Stimulated activated CD4-positive, alpha-beta T cell treated with anti-CD3 and anti-CD28 coated beads, Interleukin-15, amount 100 ng/mL, for 1 hour (primary cell): Measurements from ENCODE around the gene FBXW2.
A peak's percentile ranks its signal among the peaks of the same experiment; 100 is the strongest.
"Not testable (repeated sequence)": the region's sequence is repeated elsewhere in the genome, so short reads cannot be mapped to it uniquely, and the experiment has no call there.

Experiments used
- DNase-seq, 2 donors: peaks; one replicate each; pipeline ENCODE4 v3.0.0-alpha.2; 2020; ENCODE audit warnings: low read depth in 1 of 2, low spot score in 1 of 2

Gene FBXW2, protein sequence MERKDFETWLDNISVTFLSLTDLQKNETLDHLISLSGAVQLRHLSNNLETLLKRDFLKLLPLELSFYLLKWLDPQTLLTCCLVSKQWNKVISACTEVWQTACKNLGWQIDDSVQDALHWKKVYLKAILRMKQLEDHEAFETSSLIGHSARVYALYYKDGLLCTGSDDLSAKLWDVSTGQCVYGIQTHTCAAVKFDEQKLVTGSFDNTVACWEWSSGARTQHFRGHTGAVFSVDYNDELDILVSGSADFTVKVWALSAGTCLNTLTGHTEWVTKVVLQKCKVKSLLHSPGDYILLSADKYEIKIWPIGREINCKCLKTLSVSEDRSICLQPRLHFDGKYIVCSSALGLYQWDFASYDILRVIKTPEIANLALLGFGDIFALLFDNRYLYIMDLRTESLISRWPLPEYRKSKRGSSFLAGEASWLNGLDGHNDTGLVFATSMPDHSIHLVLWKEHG

DNA sequence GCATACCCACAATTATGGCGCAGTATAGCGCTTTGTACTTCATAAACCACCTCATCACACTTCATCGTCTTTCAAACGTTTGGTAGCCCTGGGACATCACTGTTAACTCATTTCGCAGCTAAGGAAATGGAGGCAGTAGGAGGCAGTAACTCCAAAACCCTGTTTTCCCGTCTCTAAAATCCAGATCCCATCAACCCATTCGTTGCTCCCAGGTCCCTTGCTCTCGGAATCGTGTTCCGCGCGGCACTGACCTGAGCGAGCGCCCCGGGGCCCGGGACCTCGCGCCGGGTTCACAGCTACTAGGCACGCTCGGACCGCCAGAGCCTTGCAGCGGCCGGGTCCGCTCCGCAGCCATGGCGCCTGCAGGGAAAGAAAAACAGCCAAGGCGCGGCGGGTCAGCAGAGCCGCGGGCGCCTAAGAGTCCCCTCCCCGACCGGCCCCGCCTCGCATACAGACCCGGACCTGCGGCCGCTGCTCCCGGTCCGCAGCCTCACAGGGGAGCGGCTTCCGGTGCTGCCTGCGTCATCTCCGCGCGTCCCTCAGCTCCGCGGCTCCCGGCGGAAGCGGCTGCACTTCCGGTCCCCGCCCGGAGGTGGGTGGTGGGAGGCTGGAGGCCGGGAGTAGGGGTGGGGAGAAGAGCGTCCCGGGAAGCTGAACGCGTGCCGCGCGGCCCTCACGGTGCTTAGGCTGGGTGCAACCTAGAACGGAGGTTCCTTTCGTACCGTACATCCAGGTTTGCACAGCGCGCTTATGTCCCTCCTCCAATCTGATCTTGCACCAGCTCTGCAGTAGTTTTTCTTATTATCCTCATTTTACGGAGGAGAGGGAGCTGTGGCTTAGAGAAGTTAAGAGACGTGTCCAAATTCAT, at the start of gene FBXW2:
TSS of gene FBXW2 (minus strand) at position 519 of the 868 bp plus-strand sequence. CDS start 5,158 bp downstream, outside the sequence.
- peak; percentile 60 to 79 for DNase-seq

DNA sequence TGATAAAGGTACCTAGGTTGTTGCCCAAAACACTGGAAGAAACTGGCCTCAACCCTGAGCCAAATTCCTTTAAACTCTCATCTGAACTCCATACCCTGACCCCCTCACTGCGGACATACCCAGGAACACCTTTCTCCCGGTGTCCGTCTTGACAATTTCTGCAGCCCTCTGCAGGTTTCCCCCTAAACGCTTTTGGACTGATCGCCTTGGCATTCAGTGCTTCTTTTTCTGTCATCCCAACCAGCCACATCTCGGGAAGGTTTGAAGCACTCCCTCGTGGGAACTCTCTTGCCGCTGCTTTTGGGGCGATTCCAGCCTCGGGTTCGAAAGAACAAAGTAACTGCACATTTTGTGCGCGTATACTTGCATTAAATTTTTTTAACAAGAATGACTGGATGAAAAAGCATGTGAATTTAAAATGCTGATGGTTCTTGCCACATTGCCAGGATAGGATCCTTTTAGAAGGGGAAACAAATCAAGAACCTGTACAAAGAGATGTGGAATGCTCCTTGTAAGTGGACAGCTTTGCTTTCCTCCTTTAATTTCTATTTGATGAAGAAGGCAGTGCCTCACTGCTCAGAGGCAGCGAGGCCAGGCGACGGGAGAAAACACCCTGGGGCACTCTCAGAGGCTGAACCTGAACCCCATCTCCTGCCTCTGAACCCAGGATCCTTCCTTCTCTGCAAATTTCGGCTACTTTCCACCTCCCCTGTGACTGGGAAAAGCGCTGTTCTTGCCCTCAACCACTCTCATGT, 48.9 kb upstream of the FBXW2 start:
- DNase-seq: no peak

DNA sequence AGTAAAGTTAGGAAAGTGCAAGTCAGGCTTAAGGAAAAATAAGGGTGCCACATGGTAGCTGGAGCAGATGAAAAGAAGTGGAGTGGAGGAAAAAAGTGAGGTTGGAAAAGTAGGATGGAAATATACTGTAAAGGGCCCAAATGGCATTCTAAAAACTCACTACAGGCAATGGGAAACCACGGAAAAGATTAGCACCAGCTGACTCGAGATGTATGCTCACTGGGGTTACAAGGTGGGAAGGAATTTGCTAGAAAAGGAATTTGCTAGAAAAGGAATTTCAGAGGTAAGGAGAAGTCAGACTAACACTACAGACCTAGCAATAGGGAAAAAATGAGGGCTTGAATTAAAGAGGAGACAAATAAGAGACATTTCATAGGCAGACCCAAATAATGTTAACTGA, 45.9 kb upstream of the FBXW2 start:
- no peak for DNase-seq

DNA sequence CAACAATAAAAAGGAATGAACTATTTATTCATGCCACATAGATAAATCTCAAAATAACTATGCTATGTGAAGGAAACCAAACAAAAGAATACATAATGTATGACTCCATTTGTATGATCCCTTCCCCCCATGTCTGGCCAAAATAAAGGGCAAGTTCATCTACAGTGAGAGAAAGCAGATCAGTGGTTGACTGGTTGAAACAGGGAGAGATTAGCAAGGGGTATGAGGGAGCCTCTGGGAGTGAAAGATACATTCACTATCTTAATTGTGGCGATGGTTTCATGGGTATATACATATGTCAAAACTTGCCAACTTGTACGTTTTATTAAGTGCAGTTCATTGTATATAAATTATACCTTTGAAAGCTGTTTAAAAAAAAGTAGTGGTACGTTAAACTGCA, 44.7 kb upstream of the FBXW2 start:
- no peak for DNase-seq

DNA sequence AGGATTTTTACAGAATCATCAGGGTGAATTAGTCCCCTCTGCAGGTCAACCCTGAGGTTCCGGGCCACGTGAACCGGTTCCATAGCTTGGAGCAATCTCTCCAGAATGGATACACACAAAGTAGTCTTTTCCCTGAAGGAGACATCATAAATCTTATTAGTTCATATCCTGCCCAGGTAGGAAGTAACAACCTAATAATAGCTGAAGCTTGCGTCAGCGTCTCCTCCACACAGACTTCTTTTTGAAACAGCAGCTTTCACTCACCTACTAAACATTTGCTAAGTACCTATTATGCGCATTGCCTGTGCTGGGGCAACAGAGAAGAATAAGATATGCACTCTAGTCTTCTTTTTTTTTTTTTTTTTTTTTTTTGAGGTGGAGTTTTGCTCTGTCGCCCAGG, 40.1 kb upstream of the FBXW2 start:
- no peak for DNase-seq

DNA sequence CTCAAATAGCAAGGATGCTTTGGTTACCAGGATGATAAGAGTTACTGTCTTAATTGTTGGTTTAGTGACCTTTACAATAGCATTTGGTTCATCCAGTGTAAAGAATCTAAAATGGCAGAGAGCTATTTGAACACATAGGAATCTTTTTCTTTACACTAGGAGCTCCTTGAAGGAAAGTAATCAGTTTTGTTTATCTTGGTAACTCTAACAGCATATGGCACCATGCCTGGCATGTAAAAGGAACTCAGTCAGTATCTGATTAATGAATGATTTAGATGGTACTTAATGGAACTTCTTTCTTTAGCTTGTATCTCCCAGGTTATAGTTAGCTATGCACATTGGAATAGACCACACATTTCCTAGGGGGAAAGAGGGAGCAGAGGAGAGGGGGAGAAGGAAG, 39.6 kb upstream of the FBXW2 start:
- no peak for DNase-seq

DNA sequence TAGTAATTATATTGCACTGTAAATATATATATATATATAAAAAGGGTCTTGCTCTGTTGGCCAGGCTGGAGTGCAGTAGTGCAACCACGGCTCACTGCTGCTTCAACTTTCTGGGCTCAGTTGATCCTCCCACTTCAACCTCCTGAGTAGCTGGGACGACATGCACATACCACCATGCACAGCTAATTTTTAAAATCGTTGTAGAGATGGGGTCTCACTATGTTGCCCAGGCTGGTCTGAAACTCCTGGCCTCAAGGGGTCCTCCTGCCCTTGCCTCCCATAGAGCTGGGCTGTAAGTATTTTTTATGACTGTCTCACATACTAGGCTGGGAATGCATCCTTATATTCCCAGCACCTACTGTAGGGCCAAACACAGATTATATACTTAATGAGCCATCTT, 37.6 kb upstream of the FBXW2 start:
- DNase-seq: no peak

DNA sequence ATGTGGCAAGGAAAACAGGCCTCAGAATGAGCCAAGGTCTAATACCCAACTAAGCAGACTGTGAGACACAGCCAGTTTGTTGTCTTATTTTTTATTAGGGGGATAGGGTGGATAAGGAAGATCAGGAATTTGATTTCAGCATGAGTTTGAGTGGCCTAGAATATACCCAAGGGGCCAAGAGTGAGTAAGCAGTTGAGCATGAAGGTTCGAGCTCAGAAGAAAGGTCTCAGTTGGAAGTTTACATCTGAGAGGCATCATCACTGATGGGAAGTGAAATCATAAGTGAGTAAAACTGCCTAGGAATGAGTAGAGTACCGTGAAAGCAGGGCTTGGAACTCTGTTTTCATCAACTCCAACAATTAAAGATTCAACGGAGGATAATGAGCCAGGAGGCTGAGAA, 36.9 kb upstream of the FBXW2 start:
- DNase-seq: no peak

DNA sequence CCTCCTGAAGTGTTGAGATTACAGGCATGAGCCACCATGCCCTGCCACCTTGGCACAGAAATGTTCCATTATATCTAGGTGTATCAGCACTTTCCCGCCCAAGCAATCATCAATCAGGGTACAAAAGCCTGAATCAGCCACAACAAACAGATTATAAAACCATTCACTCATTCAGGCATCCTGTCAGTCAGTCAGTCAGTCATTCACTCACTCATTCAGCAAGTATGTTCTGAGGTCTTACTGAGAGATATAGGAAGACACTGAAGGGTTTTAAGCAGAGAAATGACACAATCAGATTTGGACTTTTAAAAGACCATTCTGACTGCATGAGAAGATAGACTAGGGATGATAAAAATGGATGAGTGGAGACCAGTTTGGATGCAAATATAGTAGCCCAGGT, 36.4 kb upstream of the FBXW2 start:
- DNase-seq: no peak

DNA sequence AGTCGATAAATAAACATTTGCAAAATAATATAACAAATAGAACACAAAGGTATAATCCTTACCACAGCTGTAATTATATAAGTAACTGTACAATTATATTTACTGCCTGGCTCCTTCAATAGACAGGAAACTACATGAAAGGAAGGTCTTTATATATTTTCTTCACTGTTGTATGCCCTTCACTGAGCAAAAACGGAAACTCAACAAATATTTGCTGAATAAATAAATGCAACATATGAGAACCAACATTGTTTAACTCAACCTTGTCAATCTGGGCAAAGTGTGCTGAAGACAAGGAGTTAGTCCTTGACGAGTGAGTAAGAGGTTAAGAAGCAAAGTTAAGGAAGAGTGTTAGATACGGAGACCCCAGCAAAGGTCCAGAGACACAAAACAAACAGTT, 26.9 kb upstream of the FBXW2 start:
- DNase-seq: no peak

DNA sequence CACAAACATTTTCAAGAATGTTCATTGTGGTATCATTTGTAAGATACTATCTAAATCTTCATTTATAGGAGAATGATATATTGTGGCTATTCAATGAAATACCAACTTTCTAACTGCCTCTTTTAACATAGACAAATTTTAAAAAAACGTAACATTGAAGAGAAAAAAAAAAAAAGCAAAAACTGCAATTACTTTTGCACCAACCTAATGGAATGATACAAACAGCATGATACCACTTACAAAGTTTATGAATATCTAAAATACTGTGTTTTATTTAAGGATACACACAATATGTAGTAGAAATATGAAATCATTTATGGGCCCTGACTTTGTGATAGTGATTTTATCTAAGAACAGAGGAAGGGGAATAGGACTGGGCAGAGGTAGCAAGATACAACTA, 25.4 kb upstream of the FBXW2 start:
- no peak for DNase-seq

DNA sequence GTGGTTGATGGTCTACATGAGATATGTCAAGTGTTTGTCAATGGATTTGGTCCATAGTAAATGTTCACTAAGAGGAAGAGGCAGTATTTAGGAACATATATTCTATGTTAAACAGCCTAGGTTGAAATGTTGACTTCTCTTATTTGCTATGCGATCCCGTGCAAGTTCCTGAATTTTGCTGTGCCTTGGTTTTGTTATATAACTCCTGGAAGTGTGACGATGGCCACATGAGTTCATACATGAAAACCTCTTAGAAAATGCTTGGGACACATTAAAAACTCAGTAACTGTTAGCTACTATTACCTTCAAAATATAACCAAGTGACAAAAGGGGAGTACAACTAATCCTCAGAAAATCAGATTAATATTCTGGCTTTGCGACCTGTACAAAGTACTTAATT, 21.9 kb upstream of the FBXW2 start:
- DNase-seq: no peak

DNA sequence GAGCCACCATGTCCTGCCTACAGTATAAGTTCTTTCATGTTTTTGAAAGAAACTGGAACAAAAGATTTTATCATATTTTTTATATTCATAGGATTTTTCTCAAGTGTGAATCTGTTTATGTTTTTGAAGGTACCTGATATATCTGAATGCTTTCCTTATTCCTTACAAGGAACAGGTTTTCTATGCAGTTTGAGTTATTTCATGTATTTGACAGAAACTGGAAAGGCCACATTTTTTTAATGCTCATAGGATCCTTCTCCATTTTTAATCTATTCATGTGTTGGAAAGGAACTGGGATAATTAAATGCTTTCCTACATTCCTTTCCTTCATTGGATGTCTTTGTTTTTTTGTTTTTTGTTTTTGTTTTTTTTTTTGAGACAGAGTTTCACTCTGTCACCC, 15.7 kb upstream of the FBXW2 start:
- no peak for DNase-seq

DNA sequence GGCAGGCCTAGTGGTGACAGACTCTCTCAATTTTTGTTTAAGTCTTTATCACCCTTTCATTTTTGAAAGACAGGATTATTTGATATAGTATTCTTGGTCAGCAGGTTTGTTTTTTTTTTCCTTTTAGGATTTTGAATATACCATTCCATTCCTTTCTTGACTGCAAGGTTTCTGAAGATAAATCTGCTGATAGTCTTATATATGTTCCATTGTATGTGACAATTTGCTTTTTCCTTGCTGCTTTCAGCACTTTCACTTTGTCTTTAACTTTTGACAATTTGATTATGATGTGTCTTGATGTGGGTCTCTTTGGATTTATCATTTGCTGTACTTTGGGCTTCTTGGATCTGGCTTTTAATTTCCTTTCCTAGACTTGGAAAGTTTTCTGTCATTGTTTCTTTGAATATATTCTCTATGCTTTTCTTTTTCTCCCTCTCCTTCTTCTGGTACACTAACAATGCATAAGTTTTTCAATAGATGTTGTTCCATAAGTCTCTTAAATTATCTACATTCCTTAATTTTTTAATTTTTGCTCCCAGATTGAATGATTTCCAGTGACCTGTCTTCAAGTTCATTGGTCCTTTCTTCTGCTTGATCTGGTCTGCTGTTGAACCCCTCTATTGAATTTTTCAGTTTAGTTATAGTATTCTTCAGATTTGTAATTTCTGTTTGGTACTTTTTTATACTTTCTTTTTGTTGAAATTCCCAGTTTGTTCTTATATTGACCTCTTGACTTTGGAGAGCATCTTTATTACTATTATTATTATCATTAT, 14.6 kb upstream of the FBXW2 start:
- DNase-seq: no peak

DNA sequence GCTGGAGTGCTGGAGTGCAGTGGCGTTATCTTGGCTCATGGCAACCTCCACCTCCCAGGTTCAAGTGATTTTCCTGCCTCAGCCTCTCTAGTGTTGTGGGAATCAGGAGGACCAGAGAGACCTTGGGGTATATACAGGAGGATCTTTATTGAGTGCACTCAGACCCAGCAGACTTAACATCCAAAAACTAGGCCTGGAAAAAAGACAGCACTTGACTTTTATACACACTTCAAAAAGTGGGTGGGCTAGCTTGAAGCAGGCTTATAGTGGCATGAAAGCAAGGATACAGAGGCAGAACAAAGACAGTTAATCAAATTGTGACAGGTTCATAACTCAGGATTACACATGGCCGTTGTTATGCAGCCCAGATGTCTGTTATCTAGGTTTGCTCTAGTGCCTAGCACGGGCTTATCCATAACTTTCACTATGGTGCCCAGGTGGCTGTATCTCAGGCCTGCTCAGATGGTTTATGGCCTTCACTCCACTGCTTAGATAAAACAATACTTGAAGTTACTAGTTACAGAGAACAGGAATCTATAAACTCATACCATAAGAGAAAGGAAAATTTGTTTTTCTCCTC, 11.7 kb upstream of the FBXW2 start:
- not testable (repeated sequence) for DNase-seq

DNA sequence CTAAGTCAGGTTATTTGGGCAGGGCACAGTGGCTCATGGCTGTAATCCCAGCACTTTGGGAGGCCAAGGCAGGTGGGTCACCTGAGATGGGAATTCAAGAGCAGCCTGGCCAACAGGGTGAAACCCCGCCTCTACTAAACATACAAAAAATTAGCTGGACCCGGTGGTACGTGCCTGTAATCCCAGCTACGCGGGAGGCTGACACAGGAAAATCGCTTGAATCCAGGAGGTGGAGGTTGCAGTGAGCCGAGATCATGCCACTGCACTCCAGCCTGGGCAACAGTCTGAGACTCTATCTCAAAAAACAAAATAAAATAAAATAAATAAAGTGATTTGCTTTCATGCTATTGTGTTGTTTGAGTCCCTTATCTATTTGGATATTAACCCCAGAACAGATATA, 8.2 kb upstream of the FBXW2 start:
- DNase-seq: no peak

DNA sequence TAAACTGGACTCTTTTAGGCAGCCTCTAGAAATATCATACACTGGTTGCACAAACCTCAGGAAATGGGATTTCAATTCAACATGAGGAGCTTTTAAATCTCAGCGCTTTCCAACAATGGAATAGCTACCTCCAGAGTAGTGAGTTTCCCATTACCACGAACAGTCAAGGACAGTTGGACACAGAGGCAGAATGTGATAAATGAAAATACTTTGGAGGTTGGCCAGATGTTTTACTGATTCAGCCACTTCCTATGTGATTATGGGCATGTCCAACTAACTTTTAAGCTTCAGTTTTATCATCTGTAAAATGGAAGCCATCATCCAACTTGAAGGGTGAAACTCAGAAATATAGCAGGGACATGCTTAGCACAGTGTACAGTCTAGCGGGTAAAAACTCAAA, 2.1 kb downstream of the FBXW2 start:
- no peak for DNase-seq

DNA sequence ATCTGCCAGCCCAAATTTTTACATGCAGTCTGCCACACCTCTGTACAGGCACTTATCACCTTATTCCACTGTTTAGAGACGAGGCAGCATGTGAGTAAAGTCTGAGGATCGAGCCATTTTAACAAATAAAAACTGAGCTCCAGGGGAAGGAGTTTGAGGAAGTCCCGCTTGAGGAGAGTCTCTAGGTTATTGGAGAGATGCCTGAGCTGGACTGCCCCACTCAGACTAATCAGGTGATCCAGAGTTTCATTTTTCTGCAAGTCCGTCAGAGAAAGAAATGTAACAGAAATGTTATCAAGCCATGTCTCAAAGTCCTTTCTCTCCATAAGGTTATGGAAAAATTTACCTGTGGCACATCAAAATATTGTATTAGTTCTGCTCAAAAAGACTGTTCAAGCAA, 5.3 kb downstream of the FBXW2 start:
- no peak for DNase-seq

DNA sequence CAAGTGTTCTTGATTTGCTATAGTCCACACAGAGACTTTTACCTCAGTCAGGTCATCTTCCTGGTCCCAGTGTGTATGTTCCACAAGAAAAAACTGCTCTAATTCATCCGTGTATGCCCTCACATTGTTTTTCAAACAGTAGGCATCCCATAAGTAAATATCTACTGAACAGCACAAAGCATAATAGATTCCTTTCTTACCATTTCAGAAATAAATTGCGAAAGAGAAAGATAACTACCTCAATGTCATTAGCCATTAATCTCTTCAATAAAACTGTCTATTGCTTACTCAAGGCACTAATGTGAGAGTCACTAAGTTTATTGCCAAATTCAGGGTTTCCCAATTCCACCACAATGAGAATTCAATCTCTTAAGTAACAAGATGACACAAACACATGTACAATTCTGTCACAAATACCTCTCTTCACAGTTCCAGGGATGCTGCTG, 9.6 kb downstream of the FBXW2 start:
- DNase-seq: no peak

DNA sequence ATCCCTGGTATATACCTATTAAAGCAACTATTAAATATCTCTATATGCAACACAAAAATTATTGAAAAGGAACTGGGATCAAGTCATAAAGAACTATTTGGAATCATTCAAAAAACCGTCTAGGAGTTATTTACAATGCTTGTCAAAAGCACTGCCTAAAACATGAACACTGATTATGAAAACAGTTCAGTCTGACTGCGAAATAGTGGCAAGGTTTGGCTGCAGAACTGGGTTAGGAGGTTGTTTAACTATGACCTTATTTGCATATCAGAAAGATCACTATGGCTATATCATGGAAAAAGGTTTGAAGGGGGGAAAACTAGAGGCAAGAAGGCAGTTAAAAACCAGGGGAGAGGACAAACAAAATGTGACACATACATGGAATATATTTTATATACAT, 12.0 kb downstream of the FBXW2 start:
- no peak for DNase-seq
